ENCODE measurements around the gene MAP7. TPM values are rescaled to one million over a fixed set of nuclear protein-coding genes. Genes with fewer than 3 reads are reported as not detected.
"Not testable (repeated sequence)": the region's sequence is repeated elsewhere in the genome, so short reads cannot be mapped to it uniquely, and the experiment has no call there.

The MAP7 gene
- total RNA-seq, 1 donor from 2014 or later = 0.51 TPM

GRCh38 chr6:136470044-136470443, 80.2 kb downstream of the MAP7 start:
- no peak for DNase-seq (ENCODE audit: low read depth in 2 of 2)

GRCh38 chr6:136469154-136469553, 81.1 kb downstream of the MAP7 start:
- no peak for DNase-seq (ENCODE audit: low read depth in 2 of 2)

GRCh38 chr6:136468711-136469110, 81.5 kb downstream of the MAP7 start:
- no peak for DNase-seq (ENCODE audit: low read depth in 2 of 2)

- no peak for DNase-seq (ENCODE audit: low read depth in 2 of 2)
Observed at GRCh38 chr6:136467186-136467585, 83.0 kb downstream of the MAP7 start.

GRCh38 chr6:136466777-136467176, 83.4 kb downstream of the MAP7 start:
- no peak for DNase-seq (ENCODE audit: low read depth in 2 of 2)

- DNase-seq (ENCODE audit: low read depth in 2 of 2) = no peak
Observed at GRCh38 chr6:136465766-136466303, 84.4 kb downstream of the MAP7 start.

GRCh38 chr6:136464874-136465273, 85.3 kb downstream of the MAP7 start:
- DNase-seq (ENCODE audit: low read depth in 2 of 2) = no peak

GRCh38 chr6:136464148-136464547, 86.1 kb downstream of the MAP7 start:
- no peak for DNase-seq (ENCODE audit: low read depth in 2 of 2)

GRCh38 chr6:136463743-136464142, 86.5 kb downstream of the MAP7 start:
- no peak for DNase-seq (ENCODE audit: low read depth in 2 of 2)

- no peak for DNase-seq (ENCODE audit: low read depth in 2 of 2)
Observed at GRCh38 chr6:136446579-136447187, 103.5 kb downstream of the MAP7 start.

GRCh38 chr6:136446145-136446544, 104.1 kb downstream of the MAP7 start:
- no peak for DNase-seq (ENCODE audit: low read depth in 2 of 2)

GRCh38 chr6:136445063-136445462, 105.2 kb downstream of the MAP7 start:
- no peak for DNase-seq (ENCODE audit: low read depth in 2 of 2)

GRCh38 chr6:136440203-136440602, 110.0 kb downstream of the MAP7 start:
- DNase-seq (ENCODE audit: low read depth in 2 of 2) = no peak

GRCh38 chr6:136439514-136440190, 110.6 kb downstream of the MAP7 start:
- no peak for DNase-seq (ENCODE audit: low read depth in 2 of 2)

GRCh38 chr6:136438441-136438840, 111.8 kb downstream of the MAP7 start:
- no peak for DNase-seq (ENCODE audit: low read depth in 2 of 2)

- DNase-seq (ENCODE audit: low read depth in 2 of 2) = no peak
Observed at GRCh38 chr6:136437246-136437645, 113.0 kb downstream of the MAP7 start.

GRCh38 chr6:136435101-136435500, 115.1 kb downstream of the MAP7 start:
- DNase-seq (ENCODE audit: low read depth in 2 of 2) = no peak

GRCh38 chr6:136431306-136431705, 118.9 kb downstream of the MAP7 start:
- DNase-seq (ENCODE audit: low read depth in 2 of 2) = not testable (repeated sequence)

GRCh38 chr6:136429264-136430065, 120.8 kb downstream of the MAP7 start:
- no peak for DNase-seq (ENCODE audit: low read depth in 2 of 2)

GRCh38 chr6:136427378-136427717, 122.9 kb downstream of the MAP7 start:
- no peak for DNase-seq (ENCODE audit: low read depth in 2 of 2)

GRCh38 chr6:136426627-136427377, 123.4 kb downstream of the MAP7 start:
- DNase-seq (ENCODE audit: low read depth in 2 of 2) = no peak

- DNase-seq (ENCODE audit: low read depth in 2 of 2) = no peak
Observed at GRCh38 chr6:136425793-136426192, 124.4 kb downstream of the MAP7 start.
